Measurements from ENCODE around the gene TNFRSF14. TPM values are rescaled to one million over a fixed set of nuclear protein-coding genes. Genes with fewer than 3 reads are reported as not detected.
A peak's percentile ranks its signal among the peaks of the same experiment; 100 is the strongest.

TNFRSF14 gene
- total and polyA plus RNA-seq, 9 of the 15 experiments (the other 6 are each of a cell fraction or from before 2014, with no cell fraction given) = 0.11 to 2.3 (median 0.68) TPM; not detected in 2

DNA sequence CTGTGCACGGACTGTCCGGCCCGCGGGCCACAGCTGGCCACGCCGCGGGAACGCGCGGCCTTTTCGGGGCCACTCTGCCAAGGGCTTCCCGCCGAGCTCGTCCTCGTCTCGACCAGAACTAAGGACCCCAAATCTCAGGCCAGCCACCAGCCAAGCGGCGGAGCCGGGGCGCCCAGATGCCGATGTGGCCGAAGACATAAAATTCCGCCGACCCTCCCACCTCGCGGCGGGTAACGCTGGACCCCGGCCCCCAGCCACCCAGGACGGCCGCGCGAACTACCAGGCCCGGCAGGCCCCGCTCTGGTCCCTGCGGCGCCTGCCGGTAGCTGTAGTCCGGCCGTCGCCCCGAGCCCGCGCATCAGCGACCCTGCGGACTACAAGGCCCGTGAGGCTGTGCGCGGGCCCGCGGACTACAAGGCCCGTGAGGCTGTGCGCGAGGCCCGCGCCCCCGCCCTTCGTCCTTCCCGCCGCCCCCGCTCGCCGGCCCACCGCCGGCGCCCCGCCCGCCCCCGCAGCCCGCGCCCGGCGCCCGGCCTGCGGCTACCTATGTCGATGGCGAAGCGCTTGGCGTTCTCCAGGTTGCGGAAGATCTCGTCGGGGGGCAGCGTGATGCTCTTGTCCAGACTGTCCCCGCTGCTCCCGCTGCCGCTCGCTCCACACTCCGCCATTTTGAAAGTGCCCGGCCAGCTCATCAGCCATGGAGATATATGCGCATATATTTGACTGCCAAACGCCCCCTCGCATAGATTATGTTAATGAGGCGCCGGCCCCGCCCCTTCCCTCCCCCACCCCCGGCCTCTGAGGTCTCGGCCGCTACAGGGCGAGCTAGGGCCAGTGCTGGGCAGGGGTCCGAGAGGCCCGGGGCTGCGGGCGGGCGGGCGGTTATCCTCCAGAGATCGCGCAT lies 30.0 kb upstream of the TNFRSF14 start, which contains the start of gene PANK4 (continued):
- TF ChIP-seq BCLAF1 (IDR thresholded peaks at IDR 0.05; ENCODE audit: borderline replicate concordance in 1 of 2, control insufficient read depth in 1 of 2, low read depth in 2 of 2, low read length in 1 of 2) (0 out of 4 replicates have a peak, but pooled peaks of 1 of the 2 experiments have one; percentile 68), KDM2B (CRISPR knock-in tag; IDR thresholded peaks at IDR 0.05) (no peak), HNRNPK (IDR thresholded peaks at IDR 0.05; ENCODE audit: low read depth, low read length, poor library complexity, severe bottlenecking) (no peak), BRF1 (IDR thresholded peaks at IDR 0.05; ENCODE audit: borderline replicate concordance, extremely low read depth, insufficient read length) (no peak), KLF10 (CRISPR knock-in tag; IDR thresholded peaks at IDR 0.05) (no peak), TCF7 (IDR thresholded peaks at IDR 0.05; ENCODE audit: borderline replicate concordance) (no peak), NFE2L1 (tag; IDR thresholded peaks at IDR 0.05; ENCODE audit: borderline replicate concordance, low read depth) (no peak), POLR2B (IDR thresholded peaks at IDR 0.05; ENCODE audit: low read depth, partially characterized antibody) (peak; percentile 29), ZHX1 (conservative IDR thresholded peaks at IDR 0.05; ENCODE audit: low read length) (no peak), POLR2AphosphoS5 (IDR thresholded peaks at IDR 0.05; ENCODE audit: control insufficient read depth, insufficient read depth, low read depth, low read length) (peak; percentile 94), BCOR (IDR thresholded peaks at IDR 0.05) (no peak), KLF6 (CRISPR knock-in tag; IDR thresholded peaks at IDR 0.05; ENCODE audit: borderline replicate concordance) (peak; percentile 92; the same call in 1 of the 2 replicates), HBP1 (CRISPR knock-in tag; IDR thresholded peaks at IDR 0.05) (no peak; the same call in 1 of the 2 replicates), FOXA1 (IDR thresholded peaks at IDR 0.05; ENCODE audit: borderline replicate concordance) (no peak), ZNF3 (CRISPR knock-in tag; IDR thresholded peaks at IDR 0.05) (no peak), EHMT2 (IDR thresholded peaks at IDR 0.05) (no peak)
- TF ChIP-seq, protein P1, sequence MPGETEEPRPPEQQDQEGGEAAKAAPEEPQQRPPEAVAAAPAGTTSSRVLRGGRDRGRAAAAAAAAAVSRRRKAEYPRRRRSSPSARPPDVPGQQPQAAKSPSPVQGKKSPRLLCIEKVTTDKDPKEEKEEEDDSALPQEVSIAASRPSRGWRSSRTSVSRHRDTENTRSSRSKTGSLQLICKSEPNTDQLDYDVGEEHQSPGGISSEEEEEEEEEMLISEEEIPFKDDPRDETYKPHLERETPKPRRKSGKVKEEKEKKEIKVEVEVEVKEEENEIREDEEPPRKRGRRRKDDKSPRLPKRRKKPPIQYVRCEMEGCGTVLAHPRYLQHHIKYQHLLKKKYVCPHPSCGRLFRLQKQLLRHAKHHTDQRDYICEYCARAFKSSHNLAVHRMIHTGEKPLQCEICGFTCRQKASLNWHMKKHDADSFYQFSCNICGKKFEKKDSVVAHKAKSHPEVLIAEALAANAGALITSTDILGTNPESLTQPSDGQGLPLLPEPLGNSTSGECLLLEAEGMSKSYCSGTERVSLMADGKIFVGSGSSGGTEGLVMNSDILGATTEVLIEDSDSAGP (CRISPR knock-in tag; IDR thresholded peaks at IDR 0.05) = no peak
